NOMO-1 treated with dmso at 0.1 percent for 144 hours (cell line): ENCODE results near the gene TMEM151A.
A peak's percentile ranks its signal among the peaks of the same experiment; 100 is the strongest.

Experiments
- DNase-seq: peaks from one replicate; lab custom pipeline; 2025; ENCODE audit not compliant: unreplicated experiment; lab: John Stamatoyannopoulos, UW

Gene TMEM151A

DNA sequence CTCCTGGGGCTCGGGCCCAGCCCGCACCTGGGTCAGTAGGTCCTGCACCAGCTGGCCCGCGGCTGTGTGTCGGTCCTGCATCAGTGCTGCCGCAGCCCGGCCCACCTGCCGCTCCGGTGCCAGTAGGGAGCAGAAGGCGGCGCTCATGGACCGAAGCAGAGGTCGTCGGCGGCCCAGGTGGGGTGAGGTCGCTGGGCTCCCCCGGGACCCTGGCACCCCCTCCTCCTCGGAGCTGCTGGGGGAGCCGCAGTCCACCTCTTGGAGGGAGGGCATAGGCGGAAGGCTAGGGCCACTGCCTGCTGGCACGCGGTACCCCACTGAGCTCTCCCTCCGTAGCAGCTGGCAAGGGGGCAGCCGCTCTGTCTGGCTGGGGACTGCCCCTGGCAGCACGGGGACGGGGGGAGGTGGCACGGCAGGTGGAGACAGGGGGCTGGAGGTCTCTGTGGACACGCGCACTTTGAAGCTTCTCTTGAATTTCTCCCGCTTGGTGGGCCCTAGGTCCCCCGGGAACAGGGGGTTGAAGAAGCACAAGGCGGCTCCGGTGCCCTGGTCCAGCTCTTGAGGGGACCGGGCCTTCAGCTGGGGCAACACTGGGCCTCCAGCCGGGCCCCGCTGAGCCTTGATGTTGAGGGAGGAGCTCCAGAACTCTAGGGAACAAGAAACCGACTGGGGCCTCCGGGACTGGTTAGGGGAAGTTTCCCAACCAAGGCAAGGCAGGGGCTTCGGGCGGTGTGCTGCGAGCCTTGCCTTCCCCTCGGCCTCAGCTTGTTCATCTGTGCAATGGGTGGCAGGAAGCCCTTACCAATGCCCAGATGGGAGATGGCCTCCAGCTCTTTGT lies 43.1 kb downstream of the TMEM151A start:
- peak; percentile 71 for DNase-seq

DNA sequence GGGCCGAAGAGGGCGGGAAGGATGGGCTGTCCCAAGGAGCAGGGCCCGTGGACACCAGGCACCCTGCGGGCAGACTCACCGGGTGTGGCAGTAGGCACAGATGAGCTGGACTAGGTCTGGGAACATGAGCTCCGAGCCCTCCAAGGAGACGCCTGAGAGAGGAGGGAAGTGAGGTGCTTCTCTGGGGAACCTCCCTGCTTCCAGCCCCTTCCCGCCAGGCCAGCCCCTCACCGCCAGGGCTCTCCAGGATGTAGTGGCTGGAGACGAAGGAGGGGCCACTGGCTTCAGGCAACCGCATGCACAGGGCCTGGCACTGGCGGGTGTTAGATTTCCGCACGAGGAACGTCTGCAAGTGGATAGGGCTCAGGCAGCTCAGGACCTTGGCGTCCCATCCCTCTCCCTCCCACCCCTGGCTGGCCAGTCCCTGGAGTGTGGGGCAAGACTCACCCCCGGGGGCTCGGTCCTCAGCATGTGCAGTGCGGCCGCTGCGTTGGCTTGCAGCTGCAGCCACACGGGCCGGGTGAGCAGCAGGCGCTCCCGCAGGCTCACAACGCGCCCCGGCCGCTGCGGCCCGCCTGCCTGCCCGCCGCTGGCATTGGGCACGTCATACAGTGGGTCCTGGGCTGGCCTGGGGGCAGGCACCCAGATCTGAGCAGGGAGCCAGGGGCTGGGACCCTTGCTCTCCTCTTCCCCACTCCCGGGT lies 44.0 kb downstream of the TMEM151A start:
- DNase-seq: no peak

DNA sequence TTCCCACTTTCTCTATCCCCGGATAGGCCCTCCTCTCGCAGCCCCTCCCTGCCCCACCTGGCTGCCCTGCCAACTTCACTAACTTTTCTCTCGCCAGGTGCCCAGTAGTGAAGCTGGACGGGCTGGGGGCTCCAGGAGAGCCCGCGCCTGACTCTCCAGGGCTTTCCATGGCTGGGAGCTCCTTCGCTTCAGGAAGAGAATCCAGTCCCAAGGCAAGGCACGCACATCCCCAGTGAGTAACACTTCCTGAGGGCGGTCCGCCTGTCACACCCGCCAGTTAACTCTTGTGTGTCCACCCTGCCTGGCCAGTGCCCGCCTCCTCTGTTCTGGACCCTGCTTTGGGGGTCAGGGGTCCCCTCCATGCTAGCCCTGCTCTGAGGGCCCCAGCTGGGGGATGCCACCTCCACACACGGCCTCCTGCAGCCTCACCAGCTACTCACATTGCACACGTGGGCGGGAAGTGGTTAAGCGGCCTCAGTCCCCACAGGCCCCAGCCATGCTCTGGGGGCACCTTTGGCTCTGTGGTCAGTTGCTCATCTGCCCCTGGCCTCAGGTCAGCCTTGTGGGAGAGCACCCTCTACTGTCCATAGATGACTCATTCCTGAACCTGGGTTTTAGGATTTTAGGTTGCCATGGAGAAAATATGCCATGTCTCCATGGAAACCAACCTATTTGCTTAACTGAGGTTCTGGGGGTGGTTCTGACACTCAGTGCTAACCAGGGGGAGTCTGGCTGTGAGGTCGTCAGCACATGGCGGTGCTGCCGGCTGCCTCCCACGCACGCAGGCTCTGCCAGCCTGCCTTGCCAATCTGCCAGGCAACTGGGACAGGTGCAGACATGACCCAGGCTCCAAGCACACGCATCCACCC lies 44.8 kb downstream of the TMEM151A start, which contains the start of gene RIN1:
TSS of gene RIN1 (minus strand) at position 201 of the 869 bp plus-strand sequence. CDS start at position 169, 32 bp downstream.
- DNase-seq: peak; percentile 68

DNA sequence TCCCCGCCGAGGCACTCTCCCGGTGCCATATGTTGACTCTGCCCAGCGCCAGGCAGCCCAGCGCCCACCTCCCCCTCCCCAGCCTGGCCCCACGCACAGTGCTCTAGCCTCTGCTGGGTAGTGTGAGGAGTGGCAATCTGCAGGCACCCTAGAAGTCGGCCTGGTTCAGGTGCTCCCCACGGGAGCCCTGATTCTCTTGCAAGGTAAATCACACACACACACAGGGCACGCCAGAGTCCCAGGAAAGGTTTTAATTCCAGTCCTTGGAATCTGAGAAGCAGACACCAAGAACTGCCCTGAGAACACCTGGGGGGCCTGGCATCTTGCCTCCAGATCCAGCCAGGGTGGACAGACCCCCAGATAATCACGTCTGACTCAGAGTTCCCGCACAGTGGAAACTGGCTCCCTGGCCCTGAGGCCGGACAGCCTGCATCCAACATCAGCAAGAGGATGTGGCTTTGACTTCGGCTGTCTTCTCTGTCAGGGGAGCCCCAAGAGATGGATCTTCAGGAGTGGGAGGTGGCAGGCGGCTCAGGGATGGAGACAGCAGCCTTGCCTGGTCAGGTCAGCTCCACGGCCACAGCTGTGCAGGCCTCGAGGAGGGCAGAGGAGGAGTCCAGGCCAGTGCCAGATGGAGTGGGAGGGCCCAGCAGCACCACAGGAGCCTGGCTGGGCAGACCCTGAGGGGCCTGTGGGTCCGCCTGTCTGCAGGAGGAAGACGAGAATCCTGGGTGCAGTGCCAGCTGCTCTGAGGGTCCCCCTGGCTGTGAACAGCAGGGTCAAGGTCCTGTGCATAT lies 45.6 kb downstream of the TMEM151A start:
- DNase-seq: no peak

DNA sequence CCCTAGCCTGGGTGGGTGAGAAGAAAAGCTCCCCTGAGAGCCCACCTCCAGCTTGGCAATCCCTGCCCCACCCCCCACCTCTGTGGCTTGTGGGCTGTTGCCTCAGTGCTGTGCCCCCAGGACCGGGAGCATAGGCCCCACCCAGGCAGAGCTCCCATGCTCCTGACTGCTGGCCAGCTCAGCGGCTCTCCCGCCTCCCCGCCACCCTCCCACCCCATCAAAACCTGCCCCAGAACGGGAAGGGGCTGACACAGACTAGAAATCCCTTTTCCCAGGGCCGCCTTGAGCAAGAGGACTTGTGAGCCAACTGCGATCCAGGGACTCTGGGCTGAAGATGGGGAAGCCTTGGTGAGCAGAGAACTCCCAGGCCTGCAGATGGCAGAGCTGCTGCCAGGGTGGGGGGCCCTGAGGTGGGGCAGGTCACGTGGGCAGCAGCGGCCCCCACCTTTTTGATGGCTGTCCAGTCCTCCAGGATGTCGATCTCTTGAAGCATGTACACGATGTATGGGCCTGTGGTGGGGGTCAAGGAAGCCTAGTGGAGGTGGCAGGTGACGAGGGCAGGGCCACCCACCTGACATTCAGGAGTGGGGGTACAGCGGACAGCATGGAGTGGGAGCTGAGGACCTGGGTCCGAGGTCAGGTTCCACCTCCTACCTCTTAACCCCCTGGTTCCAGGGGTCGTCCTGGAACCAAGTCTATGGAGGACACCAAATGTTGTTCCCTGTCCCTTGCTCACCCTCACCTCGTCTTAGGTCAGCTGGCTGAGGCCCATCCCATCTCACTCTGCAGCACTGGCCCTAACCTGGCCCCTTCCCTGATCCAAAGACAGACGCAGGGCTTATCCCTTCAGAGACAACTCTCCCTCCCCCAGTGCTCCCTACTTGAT lies 46.8 kb downstream of the TMEM151A start:
- no peak for DNase-seq

- DNase-seq: no peak
Observed at GRCh38 chr11:66339162-66339675, 47.5 kb downstream of the TMEM151A start.

GRCh38 chr11:66339686-66340483 lies 48.2 kb downstream of the TMEM151A start:
- no peak for DNase-seq

- no peak for DNase-seq
Observed at GRCh38 chr11:66340596-66341501, 49.2 kb downstream of the TMEM151A start.

GRCh38 chr11:66341502-66342126 lies 49.9 kb downstream of the TMEM151A start:
- DNase-seq: no peak

GRCh38 chr11:66343176-66343575 lies 51.5 kb downstream of the TMEM151A start:
- DNase-seq: no peak

GRCh38 chr11:66344550-66345315 lies 53.0 kb downstream of the TMEM151A start, which contains the start of gene BRMS1:
BRMS1 (minus strand) TSS chr11:66345104; CDS start chr11:66342234, 2,870 bp downstream.
- peak; percentile 85 for DNase-seq

- DNase-seq: no peak
Observed at GRCh38 chr11:66345316-66345649, 53.6 kb downstream of the TMEM151A start.
